ENCODE results near the gene UNC119B. TPM values are rescaled to one million over a fixed set of nuclear protein-coding genes. Genes with fewer than 3 reads are reported as not detected.

Gene UNC119B
- total and polyA plus RNA-seq, 5 donors from 2014 or later: 6.6 to 10.9 (median 8.9) TPM

DNA sequence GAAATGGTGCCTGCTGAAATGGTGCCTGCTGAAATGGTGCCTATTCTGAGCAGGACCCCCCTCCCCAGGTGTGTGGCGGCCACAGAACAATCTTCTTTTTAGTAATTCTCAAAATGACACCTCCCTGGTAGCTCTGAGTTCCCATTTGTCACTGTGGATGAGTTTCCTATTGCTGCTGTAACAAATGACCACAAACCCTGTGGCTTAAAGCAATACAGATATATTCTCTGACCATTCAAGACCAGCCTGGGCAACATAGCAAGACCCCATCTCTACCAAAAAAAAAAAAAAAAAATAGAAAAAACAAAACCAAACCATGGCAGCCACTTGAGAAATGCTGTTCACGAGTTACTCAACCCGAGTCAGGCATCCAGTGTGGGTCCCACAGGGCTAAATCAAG lies 23.3 kb downstream of the UNC119B start:
- H3K9me3 Mint-ChIP-seq: no peaks in the 10 kb centered on the region
- H3K4me1 ChIP-seq (ENCODE audit: control insufficient read depth, insufficient read depth, low read length, poor library complexity, severe bottlenecking): no peaks in the 10 kb centered on the region
- H3K4me3 ChIP-seq (ENCODE audit: low read depth, low read length): no peak overlapping the region
- ATAC-seq (ENCODE audit: low read depth in 2 of 2): no peak
- DNase-seq: no peak
- no peak overlapping the region for H3K4me3 Mint-ChIP-seq
- H3K36me3 Mint-ChIP-seq: peaks cover 28% of the 10 kb centered on the region
- no peaks in the 10 kb centered on the region for H3K9me3 ChIP-seq (ENCODE audit: control insufficient read depth in 2 of 2, low read length in 2 of 2)
- H3K36me3 ChIP-seq (ENCODE audit: control insufficient read depth, insufficient read depth, low read length): peaks cover 11% of the 10 kb centered on the region
- H3K27ac Mint-ChIP-seq: peak overlapping the region in 1 of 3 donors; percentile 60
- no peak overlapping the region for H3K27ac ChIP-seq (ENCODE audit: insufficient read depth, low read length, poor library complexity, severe bottlenecking)
- H3K4me1 Mint-ChIP-seq: peaks cover 0 to 5% (median 2%) of the 10 kb centered on the region in 4 donors
- no peaks in the 10 kb centered on the region for H3K27me3 Mint-ChIP-seq
- H3K27me3 ChIP-seq (ENCODE audit: control insufficient read depth, insufficient read depth, low read length): no peaks in the 10 kb centered on the region

DNA sequence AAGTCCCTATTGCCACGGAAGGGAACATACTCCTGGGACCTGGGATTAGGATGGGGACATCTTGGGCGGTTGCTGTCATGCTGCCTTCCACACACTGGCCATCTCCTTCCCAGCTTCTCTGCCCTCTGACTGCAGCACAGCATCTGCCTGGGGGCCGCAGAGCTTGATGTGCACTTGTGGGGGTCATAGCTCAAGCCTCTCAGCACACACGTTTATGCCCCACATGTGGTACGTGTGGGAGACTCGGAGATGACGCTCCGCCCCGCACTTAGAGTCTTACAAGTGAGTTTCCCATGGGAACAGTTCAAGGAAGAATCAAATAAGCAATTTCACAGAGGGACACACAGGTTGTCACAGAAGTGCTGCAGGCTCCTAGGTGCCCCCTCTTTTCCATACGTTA lies 24.0 kb downstream of the UNC119B start:
- Mint-ChIP-seq H3K4me3 (no peak overlapping the region), H3K9me3 (no peaks in the 10 kb centered on the region), H3K4me1 (peaks cover 0 to 5% (median 2%) of the 10 kb centered on the region in 4 donors), H3K27me3 (no peaks in the 10 kb centered on the region), H3K36me3 (peaks cover 28% of the 10 kb centered on the region), H3K27ac (peak overlapping the region in 1 of 3 donors; percentile 60)
- no peak overlapping the region for H3K27ac ChIP-seq (ENCODE audit: insufficient read depth, low read length, poor library complexity, severe bottlenecking)
- no peak for ATAC-seq (ENCODE audit: low read depth in 2 of 2)
- H3K4me3 ChIP-seq (ENCODE audit: low read depth, low read length): no peak overlapping the region
- DNase-seq: no peak
- H3K27me3 ChIP-seq (ENCODE audit: control insufficient read depth, insufficient read depth, low read length): no peaks in the 10 kb centered on the region
- H3K9me3 ChIP-seq (ENCODE audit: control insufficient read depth in 2 of 2, low read length in 2 of 2): no peaks in the 10 kb centered on the region
- peaks cover 11% of the 10 kb centered on the region for H3K36me3 ChIP-seq (ENCODE audit: control insufficient read depth, insufficient read depth, low read length)
- H3K4me1 ChIP-seq (ENCODE audit: control insufficient read depth, insufficient read depth, low read length, poor library complexity, severe bottlenecking): no peaks in the 10 kb centered on the region

DNA sequence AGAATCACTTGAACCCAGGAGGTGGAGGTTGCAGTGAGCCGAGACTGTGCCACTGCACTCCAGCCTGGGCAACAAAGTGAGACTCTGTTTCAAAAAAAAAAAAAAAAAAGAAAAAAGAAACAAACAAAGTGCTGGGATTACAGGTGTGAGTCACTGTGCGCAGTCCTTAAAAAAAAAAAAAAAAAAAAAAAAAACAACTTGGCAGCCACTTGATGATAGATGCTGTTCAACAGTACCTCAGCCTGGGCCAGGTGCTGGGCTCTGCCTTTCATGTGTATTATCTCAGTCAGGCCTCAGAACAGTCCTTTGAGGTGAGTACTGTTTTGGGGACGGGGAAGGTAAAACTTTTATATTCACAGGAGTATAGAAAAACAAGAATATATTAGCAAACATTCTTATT lies 24.9 kb downstream of the UNC119B start:
- H3K9me3 ChIP-seq (ENCODE audit: control insufficient read depth in 2 of 2, low read length in 2 of 2): no peaks in the 10 kb centered on the region
- DNase-seq: no peak
- H3K4me1 ChIP-seq (ENCODE audit: control insufficient read depth, insufficient read depth, low read length, poor library complexity, severe bottlenecking): no peaks in the 10 kb centered on the region
- H3K36me3 Mint-ChIP-seq: peaks cover 21% of the 10 kb centered on the region
- no peaks in the 10 kb centered on the region for H3K27me3 ChIP-seq (ENCODE audit: control insufficient read depth, insufficient read depth, low read length)
- no peaks in the 10 kb centered on the region for H3K27me3 Mint-ChIP-seq
- no peak overlapping the region for H3K27ac ChIP-seq (ENCODE audit: insufficient read depth, low read length, poor library complexity, severe bottlenecking)
- peaks cover 6% of the 10 kb centered on the region for H3K36me3 ChIP-seq (ENCODE audit: control insufficient read depth, insufficient read depth, low read length)
- peaks cover 0 to 2% (median under 1%) of the 10 kb centered on the region in 4 donors for H3K4me1 Mint-ChIP-seq
- no peak overlapping the region for H3K27ac Mint-ChIP-seq
- no peak for ATAC-seq (ENCODE audit: low read depth in 2 of 2)
- H3K4me3 Mint-ChIP-seq: no peak overlapping the region
- no peak overlapping the region for H3K4me3 ChIP-seq (ENCODE audit: low read depth, low read length)
- H3K9me3 Mint-ChIP-seq: no peaks in the 10 kb centered on the region

DNA sequence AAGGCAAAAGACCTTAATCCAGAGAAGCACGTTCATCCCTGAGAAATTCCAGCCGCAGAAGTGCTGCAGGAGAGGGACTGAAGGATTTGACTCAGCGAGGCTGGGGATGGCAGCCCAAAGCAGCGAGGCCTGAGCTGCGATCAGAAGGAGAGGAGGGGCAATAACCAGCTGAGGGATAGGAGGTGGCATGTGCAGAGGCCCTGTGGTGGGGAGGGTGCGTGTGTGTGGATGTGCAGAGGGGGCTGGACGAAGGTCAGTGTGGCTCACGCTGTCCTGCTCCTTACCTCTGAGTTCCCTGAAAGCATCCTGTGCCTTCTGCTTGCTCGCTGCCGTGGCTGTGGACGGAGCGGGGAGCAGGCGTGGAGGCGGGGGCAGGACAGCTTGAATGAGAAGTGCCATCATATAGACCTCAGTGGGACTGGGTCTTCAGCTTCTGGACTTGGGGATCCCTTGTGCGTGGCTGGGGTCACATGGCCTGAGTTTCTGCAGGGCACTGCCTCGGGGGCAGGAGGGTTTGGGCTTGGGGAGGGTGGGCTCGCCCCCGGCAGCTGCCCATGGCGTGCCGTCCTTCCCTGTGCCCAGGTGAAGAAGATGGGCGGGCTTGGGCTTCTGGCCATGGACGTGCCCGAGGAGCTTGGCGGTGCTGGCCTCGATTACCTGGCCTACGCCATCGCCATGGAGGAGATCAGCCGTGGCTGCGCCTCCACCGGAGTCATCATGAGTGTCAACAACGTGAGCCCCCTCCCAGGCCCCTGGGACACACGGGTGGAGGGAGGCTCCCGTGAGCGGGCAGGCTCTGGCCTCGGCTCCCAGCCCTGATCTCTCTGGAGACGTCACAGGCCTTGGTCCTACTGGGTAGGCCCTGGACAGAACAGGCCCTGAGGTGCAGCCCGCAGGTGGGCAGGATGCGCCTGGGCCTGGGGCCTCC lies 26.4 kb downstream of the UNC119B start:
- H3K9me3 Mint-ChIP-seq: no peaks in the 10 kb centered on the region
- H3K4me3 Mint-ChIP-seq: no peak overlapping the region
- H3K27ac Mint-ChIP-seq: no peak overlapping the region
- ATAC-seq (ENCODE audit: low read depth in 2 of 2) (no peak), DNase-seq (no peak)
- Histone ChIP-seq H3K27me3 (ENCODE audit: control insufficient read depth, insufficient read depth, low read length) (no peaks in the 10 kb centered on the region), H3K4me1 (ENCODE audit: control insufficient read depth, insufficient read depth, low read length, poor library complexity, severe bottlenecking) (no peaks in the 10 kb centered on the region), H3K4me3 (ENCODE audit: low read depth, low read length) (no peak overlapping the region), H3K27ac (ENCODE audit: insufficient read depth, low read length, poor library complexity, severe bottlenecking) (no peak overlapping the region), H3K9me3 (ENCODE audit: control insufficient read depth in 2 of 2, low read length in 2 of 2) (no peaks in the 10 kb centered on the region), H3K36me3 (ENCODE audit: control insufficient read depth, insufficient read depth, low read length) (no peaks in the 10 kb centered on the region)
- H3K4me1 Mint-ChIP-seq: peaks cover 0 to 2% (median under 1%) of the 10 kb centered on the region in 4 donors
- H3K27me3 Mint-ChIP-seq: no peaks in the 10 kb centered on the region
- H3K36me3 Mint-ChIP-seq: peaks cover 15% of the 10 kb centered on the region

DNA sequence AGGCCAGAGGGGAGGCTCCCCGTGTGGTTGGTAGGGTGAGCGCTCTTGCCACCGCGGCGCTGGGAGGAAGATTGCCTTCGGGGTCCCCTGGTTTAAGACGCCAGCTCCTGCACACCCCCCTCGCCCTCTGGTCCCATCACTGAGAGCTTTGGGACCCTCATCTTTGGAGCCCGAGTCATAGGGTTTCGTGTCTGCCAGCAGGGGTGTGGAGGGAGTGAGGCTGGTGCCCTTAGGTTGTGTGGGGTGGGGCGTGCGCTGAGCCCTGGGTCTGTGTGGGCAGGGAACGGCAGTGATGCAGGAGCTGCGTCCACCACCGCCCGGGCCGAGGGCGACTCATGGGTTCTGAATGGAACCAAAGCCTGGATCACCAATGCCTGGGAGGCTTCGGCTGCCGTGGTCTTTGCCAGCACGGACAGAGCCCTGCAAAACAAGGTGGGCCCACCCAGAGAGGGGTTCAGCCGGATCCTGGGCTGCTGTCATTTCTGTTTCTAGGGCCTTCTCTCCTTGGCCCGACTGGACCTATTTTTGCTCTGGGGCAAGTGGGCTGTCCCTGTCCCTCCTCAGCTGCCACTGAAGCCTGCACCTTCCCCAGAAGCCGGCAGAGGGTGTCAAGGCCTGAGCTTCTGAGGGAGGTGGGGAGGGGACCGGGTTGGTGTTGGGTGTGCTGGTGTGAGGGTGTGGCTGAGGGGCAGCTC lies 27.4 kb downstream of the UNC119B start:
- no peaks in the 10 kb centered on the region for H3K9me3 Mint-ChIP-seq
- H3K4me3 ChIP-seq (ENCODE audit: low read depth, low read length): no peak overlapping the region
- H3K27me3 Mint-ChIP-seq: no peaks in the 10 kb centered on the region
- no peak overlapping the region for H3K27ac Mint-ChIP-seq
- no peak overlapping the region for H3K4me3 Mint-ChIP-seq
- ATAC-seq (ENCODE audit: low read depth in 2 of 2) (no peak), DNase-seq (no peak)
- H3K27me3 ChIP-seq (ENCODE audit: control insufficient read depth, insufficient read depth, low read length): no peaks in the 10 kb centered on the region
- H3K36me3 ChIP-seq (ENCODE audit: control insufficient read depth, insufficient read depth, low read length): no peaks in the 10 kb centered on the region
- no peaks in the 10 kb centered on the region for H3K4me1 ChIP-seq (ENCODE audit: control insufficient read depth, insufficient read depth, low read length, poor library complexity, severe bottlenecking)
- no peaks in the 10 kb centered on the region for H3K9me3 ChIP-seq (ENCODE audit: control insufficient read depth in 2 of 2, low read length in 2 of 2)
- no peak overlapping the region for H3K27ac ChIP-seq (ENCODE audit: insufficient read depth, low read length, poor library complexity, severe bottlenecking)
- peaks cover 0 to 2% (median under 1%) of the 10 kb centered on the region in 4 donors for H3K4me1 Mint-ChIP-seq
- peaks cover 15% of the 10 kb centered on the region for H3K36me3 Mint-ChIP-seq

DNA sequence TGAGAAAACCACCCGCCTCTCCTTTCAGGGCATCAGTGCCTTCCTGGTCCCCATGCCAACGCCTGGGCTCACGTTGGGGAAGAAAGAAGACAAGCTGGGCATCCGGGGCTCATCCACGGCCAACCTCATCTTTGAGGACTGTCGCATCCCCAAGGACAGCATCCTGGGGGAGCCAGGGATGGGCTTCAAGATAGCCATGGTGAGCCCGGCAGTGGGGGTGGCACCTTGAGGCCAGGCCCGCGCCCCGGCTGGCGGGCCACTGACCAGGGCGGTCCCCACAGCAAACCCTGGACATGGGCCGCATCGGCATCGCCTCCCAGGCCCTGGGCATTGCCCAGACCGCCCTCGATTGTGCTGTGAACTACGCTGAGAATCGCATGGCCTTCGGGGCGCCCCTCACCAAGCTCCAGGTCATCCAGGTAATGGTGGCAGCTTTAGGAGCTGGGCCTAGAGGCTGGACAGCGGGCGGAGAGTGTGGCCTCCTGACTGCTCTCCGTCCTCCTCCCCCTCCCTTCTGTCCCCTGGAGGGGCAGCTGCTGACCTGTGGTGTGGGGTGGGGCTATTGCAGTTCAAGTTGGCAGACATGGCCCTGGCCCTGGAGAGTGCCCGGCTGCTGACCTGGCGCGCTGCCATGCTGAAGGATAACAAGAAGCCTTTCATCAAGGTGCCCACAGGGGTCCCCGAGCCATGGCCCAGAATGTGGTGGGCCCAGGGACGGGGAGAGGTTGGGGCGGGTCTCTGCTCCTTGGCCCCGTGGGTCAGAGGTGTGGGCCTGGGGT lies 28.2 kb downstream of the UNC119B start:
- no peaks in the 10 kb centered on the region for H3K9me3 ChIP-seq (ENCODE audit: control insufficient read depth in 2 of 2, low read length in 2 of 2)
- no peaks in the 10 kb centered on the region for H3K36me3 ChIP-seq (ENCODE audit: control insufficient read depth, insufficient read depth, low read length)
- peaks cover 14% of the 10 kb centered on the region for H3K36me3 Mint-ChIP-seq
- H3K27me3 Mint-ChIP-seq: no peaks in the 10 kb centered on the region
- peak overlapping the region in 1 of 3 donors; percentile 26 for H3K27ac Mint-ChIP-seq
- H3K4me1 ChIP-seq (ENCODE audit: control insufficient read depth, insufficient read depth, low read length, poor library complexity, severe bottlenecking): no peaks in the 10 kb centered on the region
- H3K4me1 Mint-ChIP-seq: peaks cover 0 to 2% (median under 1%) of the 10 kb centered on the region in 4 donors
- no peak overlapping the region for H3K4me3 ChIP-seq (ENCODE audit: low read depth, low read length)
- no peak overlapping the region for H3K27ac ChIP-seq (ENCODE audit: insufficient read depth, low read length, poor library complexity, severe bottlenecking)
- ATAC-seq (ENCODE audit: low read depth in 2 of 2): no peak
- no peaks in the 10 kb centered on the region for H3K27me3 ChIP-seq (ENCODE audit: control insufficient read depth, insufficient read depth, low read length)
- no peaks in the 10 kb centered on the region for H3K9me3 Mint-ChIP-seq
- no peak for DNase-seq
- H3K4me3 Mint-ChIP-seq: no peak overlapping the region

DNA sequence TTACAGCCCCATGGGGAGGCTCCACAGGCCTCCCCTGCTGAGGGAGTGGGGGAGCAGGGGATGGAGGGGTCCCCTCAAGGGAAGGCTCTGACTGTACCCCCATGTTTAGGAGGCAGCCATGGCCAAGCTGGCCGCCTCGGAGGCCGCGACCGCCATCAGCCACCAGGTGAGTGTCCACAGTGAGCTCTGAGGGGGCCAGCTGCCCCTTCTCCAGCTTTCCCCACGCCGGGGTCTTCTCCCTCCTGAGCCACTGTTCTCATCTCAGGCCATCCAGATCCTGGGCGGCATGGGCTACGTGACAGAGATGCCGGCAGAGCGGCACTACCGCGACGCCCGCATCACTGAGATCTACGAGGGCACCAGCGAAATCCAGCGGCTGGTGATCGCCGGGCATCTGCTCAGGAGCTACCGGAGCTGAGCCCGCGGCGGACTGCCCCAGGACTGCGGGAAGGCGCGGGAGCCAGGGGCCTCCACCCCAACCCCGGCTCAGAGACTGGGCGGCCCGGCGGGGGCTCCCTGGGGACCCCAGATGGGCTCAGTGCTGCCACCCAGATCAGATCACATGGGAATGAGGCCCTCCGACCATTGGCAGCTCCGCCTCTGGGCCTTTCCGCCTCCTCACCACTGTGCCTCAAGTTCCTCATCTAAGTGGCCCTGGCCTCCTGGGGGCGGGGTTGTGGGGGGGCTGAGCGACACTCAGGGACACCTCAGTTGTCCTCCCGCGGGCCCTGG lies 28.9 kb downstream of the UNC119B start:
- Histone ChIP-seq H3K27ac (ENCODE audit: insufficient read depth, low read length, poor library complexity, severe bottlenecking) (no peak overlapping the region), H3K36me3 (ENCODE audit: control insufficient read depth, insufficient read depth, low read length) (no peaks in the 10 kb centered on the region), H3K4me1 (ENCODE audit: control insufficient read depth, insufficient read depth, low read length, poor library complexity, severe bottlenecking) (no peaks in the 10 kb centered on the region), H3K27me3 (ENCODE audit: control insufficient read depth, insufficient read depth, low read length) (no peaks in the 10 kb centered on the region), H3K4me3 (ENCODE audit: low read depth, low read length) (no peak overlapping the region), H3K9me3 (ENCODE audit: control insufficient read depth in 2 of 2, low read length in 2 of 2) (no peaks in the 10 kb centered on the region)
- ATAC-seq (ENCODE audit: low read depth in 2 of 2) (no peak), DNase-seq (no peak)
- Mint-ChIP-seq H3K27me3 (no peaks in the 10 kb centered on the region), H3K4me3 (no peak overlapping the region), H3K9me3 (peaks cover 0 to 1% (median 0%) of the 10 kb centered on the region in 7 donors), H3K4me1 (peaks cover 0 to 1% (median 0%) of the 10 kb centered on the region in 4 donors), H3K27ac (no peak overlapping the region), H3K36me3 (peaks cover 6% of the 10 kb centered on the region)
